Calu3 (cell line): Measurements from ENCODE around the gene EFCAB6. TPM values are rescaled to one million over a fixed set of nuclear protein-coding genes. Genes with fewer than 3 reads are reported as not detected.

Source experiments
- BruUV-seq: library from RNA; stranded (reverse); fragments of 400-500 nt; replicated peaks from 2 replicates; lab custom pipeline; 2021; lab: Mats Ljungman, UMichigan
- CTCF ChIA-PET: fragments of 300-600 bp; sonication (Branson Sonifier 250); formaldehyde crosslinking; loops from one replicate; lab custom pipeline; 2022; ENCODE audit warnings: antibody characterized with exemption; lab: Charles Lee
- DNase-seq: peaks from one replicate; pipeline ENCODE4 v3.0.0; 2022
- H3K27ac Mint-ChIP-seq: one replicate; pipeline ENCODE4 v1.8.0; 2022; ENCODE audit warnings: mixed read lengths; ENCODE audit not compliant: unreplicated experiment
- H3K27me3 Mint-ChIP-seq: one replicate; pipeline ENCODE4 v1.8.0; 2022; ENCODE audit warnings: mixed read lengths; ENCODE audit not compliant: unreplicated experiment
- H3K36me3 Mint-ChIP-seq: one replicate; pipeline ENCODE4 v1.8.0; 2022; ENCODE audit warnings: mild to moderate bottlenecking, moderate library complexity, mixed read lengths; ENCODE audit not compliant: insufficient read depth, unreplicated experiment
- H3K4me1 Mint-ChIP-seq: one replicate; pipeline ENCODE4 v1.8.0; 2022; ENCODE audit warnings: mild to moderate bottlenecking, low read depth, mixed read lengths; ENCODE audit not compliant: unreplicated experiment
- H3K4me3 Mint-ChIP-seq: one replicate; pipeline ENCODE4 v1.8.0; 2022; ENCODE audit warnings: mild to moderate bottlenecking, low read depth, moderate library complexity, mixed read lengths; ENCODE audit not compliant: unreplicated experiment
- H3K9me3 Mint-ChIP-seq: one replicate; pipeline ENCODE4 v1.8.0; 2022; ENCODE audit warnings: low read depth, mixed read lengths; ENCODE audit not compliant: unreplicated experiment
- intact Hi-C: fragments of 100-400 bp; cut with micrococcal nuclease; formaldehyde crosslinking; loops from one replicate; pipeline ENCODE4 v1.10.0; 2022; ENCODE audit not compliant: unreplicated experiment
- total RNA-seq: library from RNA; stranded (reverse); gene quantifications from 2 replicates; pipeline ENCODE4 v1.2.3, GENCODE V29; 2022
- TF ChIP-seq, protein P1 (sequence below): fragments of 200-600 bp; IDR thresholded peaks from one replicate; pipeline ENCODE4 v1.8.0; 2022; ENCODE audit warnings: antibody characterized with exemption; ENCODE audit not compliant: unreplicated experiment

Gene EFCAB6
- total RNA-seq, 1 experiment from 2014 or later = 2.2 TPM

DNA sequence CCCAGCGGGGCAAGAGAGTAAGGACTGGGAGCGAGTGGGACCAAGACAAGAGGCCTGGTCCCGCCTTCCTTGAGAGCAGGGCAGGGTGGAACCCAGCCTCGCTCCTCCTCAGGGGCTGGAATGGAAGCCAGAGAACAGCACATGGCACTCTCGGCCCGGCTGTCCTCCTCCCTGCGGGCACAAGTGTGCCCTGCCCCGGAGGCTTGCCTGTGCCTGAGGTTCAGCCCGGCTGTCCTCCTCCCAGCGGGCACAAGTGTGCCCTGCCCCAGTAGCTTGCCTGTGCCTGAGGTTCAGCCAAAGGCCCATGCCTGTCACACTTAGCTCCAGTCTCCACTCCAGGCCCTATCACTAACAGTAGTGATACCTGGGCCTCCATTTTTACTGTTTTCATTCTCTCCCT, 26.1 kb upstream of the EFCAB6 start:
- CTCF ChIA-PET = no interaction called here
- no TSS peak for BruUV-seq
- no peak for DNase-seq
- intact Hi-C loops = no loop called here
- TF ChIP-seq, protein P1, sequence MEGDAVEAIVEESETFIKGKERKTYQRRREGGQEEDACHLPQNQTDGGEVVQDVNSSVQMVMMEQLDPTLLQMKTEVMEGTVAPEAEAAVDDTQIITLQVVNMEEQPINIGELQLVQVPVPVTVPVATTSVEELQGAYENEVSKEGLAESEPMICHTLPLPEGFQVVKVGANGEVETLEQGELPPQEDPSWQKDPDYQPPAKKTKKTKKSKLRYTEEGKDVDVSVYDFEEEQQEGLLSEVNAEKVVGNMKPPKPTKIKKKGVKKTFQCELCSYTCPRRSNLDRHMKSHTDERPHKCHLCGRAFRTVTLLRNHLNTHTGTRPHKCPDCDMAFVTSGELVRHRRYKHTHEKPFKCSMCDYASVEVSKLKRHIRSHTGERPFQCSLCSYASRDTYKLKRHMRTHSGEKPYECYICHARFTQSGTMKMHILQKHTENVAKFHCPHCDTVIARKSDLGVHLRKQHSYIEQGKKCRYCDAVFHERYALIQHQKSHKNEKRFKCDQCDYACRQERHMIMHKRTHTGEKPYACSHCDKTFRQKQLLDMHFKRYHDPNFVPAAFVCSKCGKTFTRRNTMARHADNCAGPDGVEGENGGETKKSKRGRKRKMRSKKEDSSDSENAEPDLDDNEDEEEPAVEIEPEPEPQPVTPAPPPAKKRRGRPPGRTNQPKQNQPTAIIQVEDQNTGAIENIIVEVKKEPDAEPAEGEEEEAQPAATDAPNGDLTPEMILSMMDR = no peak
- no peaks in the 10 kb centered on the region for H3K27me3 Mint-ChIP-seq
- H3K36me3 Mint-ChIP-seq = no peaks in the 10 kb centered on the region
- no peak overlapping the region for H3K4me3 Mint-ChIP-seq
- H3K4me1 Mint-ChIP-seq = no peaks in the 10 kb centered on the region
- no peaks in the 10 kb centered on the region for H3K9me3 Mint-ChIP-seq
- H3K27ac Mint-ChIP-seq = no peak overlapping the region

DNA sequence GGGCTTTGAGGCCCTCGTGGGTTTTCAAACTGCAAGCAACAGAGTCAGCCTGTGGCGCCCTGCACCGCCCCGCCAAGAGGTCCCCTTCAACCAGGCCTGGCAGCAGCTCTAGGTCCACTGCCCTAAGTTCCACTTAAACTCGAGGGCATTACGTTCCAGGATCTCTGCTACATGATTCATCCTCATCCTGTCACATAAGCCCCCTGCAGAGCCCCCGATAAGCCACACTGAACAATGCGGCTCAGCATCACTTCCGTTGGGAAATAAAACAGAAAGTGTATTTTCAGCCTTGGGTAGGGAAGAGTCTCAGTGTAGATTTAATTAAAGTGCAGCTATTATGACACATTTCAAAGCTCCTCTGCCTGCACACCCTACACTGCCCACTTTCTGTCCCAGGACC, 25.6 kb upstream of the EFCAB6 start:
- TF ChIP-seq, protein P1 = no peak
- H3K4me1 Mint-ChIP-seq = no peaks in the 10 kb centered on the region
- no peaks in the 10 kb centered on the region for H3K27me3 Mint-ChIP-seq
- no peak for DNase-seq
- intact Hi-C loops = no loop called here
- H3K9me3 Mint-ChIP-seq = no peaks in the 10 kb centered on the region
- no peak overlapping the region for H3K4me3 Mint-ChIP-seq
- H3K27ac Mint-ChIP-seq = no peak overlapping the region
- no peaks in the 10 kb centered on the region for H3K36me3 Mint-ChIP-seq
- CTCF ChIA-PET = no interaction called here
- no TSS peak for BruUV-seq

DNA sequence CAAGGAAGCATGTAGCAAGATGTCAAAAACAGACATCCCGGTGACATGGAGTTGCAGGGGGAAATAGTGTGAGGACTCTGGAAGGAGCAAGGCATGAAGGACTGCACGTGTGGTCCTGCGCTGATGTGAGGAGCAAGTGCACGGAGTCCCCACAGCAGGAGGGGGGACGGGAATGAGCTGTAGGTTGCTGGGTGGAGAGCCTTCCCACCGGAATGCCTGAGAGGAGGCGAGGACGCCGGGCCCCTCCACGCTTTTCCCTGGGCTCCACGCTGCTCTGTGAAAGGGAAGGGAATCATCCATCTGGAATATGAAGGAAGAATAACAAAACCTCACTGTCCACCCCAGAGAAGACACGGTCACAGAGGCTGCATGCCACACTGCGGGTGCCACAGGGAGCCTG, 23.6 kb upstream of the EFCAB6 start:
- intact Hi-C loops = no loop called here
- Mint-ChIP-seq H3K27me3 (no peaks in the 10 kb centered on the region), H3K4me1 (no peaks in the 10 kb centered on the region), H3K9me3 (no peaks in the 10 kb centered on the region), H3K36me3 (no peaks in the 10 kb centered on the region), H3K27ac (no peak overlapping the region), H3K4me3 (no peak overlapping the region)
- TF ChIP-seq, protein P1 = no peak
- no peak for DNase-seq
- BruUV-seq = no TSS peak
- CTCF ChIA-PET = interaction anchor here (0.5 kb wide), 1 partner anchor 9 kb away, joined by 6 read pairs; no protein-coding TSS in a partner anchor

GRCh38 chr22:43835166-43835565, 23.1 kb upstream of the EFCAB6 start:
- Mint-ChIP-seq H3K36me3 (no peaks in the 10 kb centered on the region), H3K4me1 (no peaks in the 10 kb centered on the region), H3K9me3 (no peaks in the 10 kb centered on the region), H3K4me3 (no peak overlapping the region), H3K27ac (no peak overlapping the region), H3K27me3 (no peaks in the 10 kb centered on the region)
- intact Hi-C loops = no loop called here
- CTCF ChIA-PET = interaction anchor here (0.5 kb wide), 1 partner anchor 9 kb away, joined by 6 read pairs; no protein-coding TSS in a partner anchor
- BruUV-seq = no TSS peak
- TF ChIP-seq, protein P1 = no peak
- no peak for DNase-seq
